HepG2 (cell line): Measurements from ENCODE around the gene PAM16. TPM values are rescaled to one million over a fixed set of nuclear protein-coding genes. Genes with fewer than 3 reads are reported as not detected.
A peak's percentile ranks its signal among the peaks of the same experiment; 100 is the strongest.

Source experiments
- AHR ChIP-seq: IDR thresholded peaks from 2 replicates; pipeline ENCODE4 v1.6.1; 2018; ENCODE audit warnings: missing genetic modification reagents, missing compliant biosample characterization
- ATRX ChIP-seq: sonication (generic); formaldehyde crosslinking; IDR thresholded peaks from 2 replicates; pipeline ENCODE4 v1.4.0; 2020; ENCODE audit warnings: missing genetic modification reagents, borderline replicate concordance
- MED8 ChIP-seq: sonication (generic); formaldehyde crosslinking; IDR thresholded peaks from 2 replicates; pipeline ENCODE4 v1.8.1; 2023; ENCODE audit warnings: mild to moderate bottlenecking, missing genetic modification reagents; ENCODE audit not compliant: insufficient replicate concordance
- NFYC ChIP-seq: IDR thresholded peaks from 2 replicates; pipeline ENCODE4 v1.6.1; 2016; ENCODE audit warnings: missing genetic modification reagents, missing compliant biosample characterization
- NR2F2 ChIP-seq: IDR thresholded peaks from 2 replicates; pipeline ENCODE4 v1.6.1; 2012; ENCODE audit warnings: low read depth, inconsistent platforms, borderline replicate concordance
- SMC3 ChIP-seq: IDR thresholded peaks from 2 replicates; pipeline ENCODE4 v1.6.1; 2011; ENCODE audit warnings: low read length, improper control_type of control experiment
- SRF ChIP-seq: IDR thresholded peaks from 2 replicates; pipeline ENCODE4 v1.6.1; 2011; ENCODE audit warnings: mild to moderate bottlenecking, low read depth, low read length, moderate library complexity
- ZNF724P ChIP-seq: sonication (generic); formaldehyde crosslinking; IDR thresholded peaks from 2 replicates; pipeline ENCODE4 v1.8.0; 2022; ENCODE audit warnings: missing genetic modification reagents, borderline replicate concordance
- ZNF775 ChIP-seq: sonication (generic); formaldehyde crosslinking; IDR thresholded peaks from 2 replicates; pipeline ENCODE4 v1.4.0; 2020; ENCODE audit warnings: missing genetic modification reagents, mild to moderate bottlenecking, moderate library complexity, borderline replicate concordance
- polyA plus RNA-seq, 8 experiments: library from polyadenylated mRNA; depleted of rRNA in 3 of 8; stranded (reverse) in 7 of 8; unstranded in 1 of 8; fragments of >200 nt; fragmentation: Illumina TruSeq in 4 of 8; extraction: Trizol in 4 of 8; gene quantifications; 2 replicates each; pipeline versions ENCODE4 v1.2.1 to v1.2.3, GENCODE V29; 2011 to 2016; ENCODE audit warnings: low read depth in 4 of 8, missing spikeins in 1 of 8, mixed read lengths in 1 of 8; ENCODE audit not compliant: insufficient read depth in 1 of 8
- total RNA-seq, 5 experiments: library from RNA; depleted of rRNA; stranded (reverse); fragments of >200 nt; fragmentation: Illumina TruSeq; extraction: Trizol; gene quantifications; 2 replicates each; pipeline ENCODE4 v1.2.3, GENCODE V29; 2016; ENCODE audit warnings: low read depth in 1 of 5
- TF ChIP-seq, protein P1 (sequence below): sonication (generic); formaldehyde crosslinking; IDR thresholded peaks from 2 replicates; pipeline ENCODE4 v1.4.0; 2020; ENCODE audit warnings: missing genetic modification reagents, low read depth, mild to moderate bottlenecking, borderline replicate concordance
- TF ChIP-seq, protein P2 (sequence below): sonication (generic); formaldehyde crosslinking; IDR thresholded peaks from 2 replicates; pipeline ENCODE4 v1.4.0; 2020; ENCODE audit warnings: missing genetic modification reagents, mild to moderate bottlenecking, borderline replicate concordance
- TF ChIP-seq, protein P3 (sequence below): sonication (generic); formaldehyde crosslinking; IDR thresholded peaks from 2 replicates; pipeline ENCODE4 v1.4.0; 2020; ENCODE audit warnings: missing genetic modification reagents
- TF ChIP-seq, protein P4 (sequence below): sonication (generic); formaldehyde crosslinking; IDR thresholded peaks from 2 replicates; pipeline ENCODE4 v1.5.0; 2020; ENCODE audit warnings: mild to moderate bottlenecking, missing genetic modification reagents, borderline replicate concordance
- TF ChIP-seq, protein P5 (sequence below): sonication (generic); formaldehyde crosslinking; IDR thresholded peaks from 2 replicates; pipeline ENCODE4 v1.8.1; 2023; ENCODE audit warnings: missing genetic modification reagents, inconsistent platforms, borderline replicate concordance
- TF ChIP-seq, protein P6 (sequence below): IDR thresholded peaks from 2 replicates; pipeline ENCODE4 v1.6.1; 2016; ENCODE audit warnings: low read depth

Gene PAM16
- total and polyA plus RNA-seq, 2 of the 13 experiments (the other 11 are each of a cell fraction or from before 2014, with no cell fraction given): 51.5 to 51.8 TPM

DNA sequence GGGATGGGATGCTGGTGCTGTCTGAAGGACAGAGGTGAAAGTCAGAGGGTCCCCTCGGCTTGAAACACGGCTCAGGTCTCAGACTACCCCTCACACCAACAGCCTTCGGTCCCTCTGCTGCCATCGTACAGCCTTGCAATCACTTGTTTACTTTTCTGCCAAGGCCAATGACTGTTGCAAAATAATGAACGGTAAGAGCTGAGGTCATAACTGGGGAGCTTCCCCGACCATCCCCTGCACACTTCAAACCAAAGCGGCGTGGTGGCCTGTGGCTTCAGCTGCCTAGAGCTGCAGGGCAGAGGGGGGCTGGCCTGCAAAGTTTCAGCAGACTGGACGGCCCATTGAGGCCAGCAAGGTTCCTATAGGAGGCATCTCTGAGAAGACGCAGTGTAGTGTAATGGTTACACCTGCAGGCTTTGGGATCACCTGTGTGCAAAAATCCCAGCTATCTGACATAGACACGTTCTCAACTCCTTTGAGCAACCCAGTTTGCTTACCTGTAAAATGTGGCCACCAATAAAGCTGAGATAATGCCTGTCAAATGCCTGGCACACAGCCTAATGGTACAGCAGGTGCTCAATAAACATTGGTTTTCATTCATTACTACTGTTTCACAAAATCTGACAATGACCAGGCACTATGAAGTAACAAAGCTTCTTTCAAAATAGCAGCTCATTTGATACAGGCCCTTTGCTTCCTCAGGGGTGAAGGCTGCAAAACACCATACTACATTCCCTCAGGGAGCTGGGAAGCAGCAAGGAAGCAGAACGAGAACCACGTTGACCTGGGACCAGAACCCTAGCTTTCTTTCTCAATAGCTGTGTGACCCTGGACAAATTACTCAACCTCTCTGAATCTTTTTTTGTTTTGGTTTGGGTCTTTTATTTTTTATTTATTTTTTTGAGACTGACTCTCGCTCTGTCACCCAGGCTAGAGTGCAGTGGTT, 5.0 kb downstream of the PAM16 start (continued):
- TF ChIP-seq, protein P1, sequence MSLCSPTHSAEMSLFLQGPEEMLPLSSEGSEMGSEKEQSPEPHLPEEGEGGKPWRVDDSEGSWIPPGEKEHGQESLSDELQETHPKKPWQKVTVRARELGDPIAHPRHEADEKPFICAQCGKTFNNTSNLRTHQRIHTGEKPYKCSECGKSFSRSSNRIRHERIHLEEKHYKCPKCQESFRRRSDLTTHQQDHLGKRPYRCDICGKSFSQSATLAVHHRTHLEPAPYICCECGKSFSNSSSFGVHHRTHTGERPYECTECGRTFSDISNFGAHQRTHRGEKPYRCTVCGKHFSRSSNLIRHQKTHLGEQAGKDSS: no peak
- TF ChIP-seq ATRX: no peak
- TF ChIP-seq, protein P2, sequence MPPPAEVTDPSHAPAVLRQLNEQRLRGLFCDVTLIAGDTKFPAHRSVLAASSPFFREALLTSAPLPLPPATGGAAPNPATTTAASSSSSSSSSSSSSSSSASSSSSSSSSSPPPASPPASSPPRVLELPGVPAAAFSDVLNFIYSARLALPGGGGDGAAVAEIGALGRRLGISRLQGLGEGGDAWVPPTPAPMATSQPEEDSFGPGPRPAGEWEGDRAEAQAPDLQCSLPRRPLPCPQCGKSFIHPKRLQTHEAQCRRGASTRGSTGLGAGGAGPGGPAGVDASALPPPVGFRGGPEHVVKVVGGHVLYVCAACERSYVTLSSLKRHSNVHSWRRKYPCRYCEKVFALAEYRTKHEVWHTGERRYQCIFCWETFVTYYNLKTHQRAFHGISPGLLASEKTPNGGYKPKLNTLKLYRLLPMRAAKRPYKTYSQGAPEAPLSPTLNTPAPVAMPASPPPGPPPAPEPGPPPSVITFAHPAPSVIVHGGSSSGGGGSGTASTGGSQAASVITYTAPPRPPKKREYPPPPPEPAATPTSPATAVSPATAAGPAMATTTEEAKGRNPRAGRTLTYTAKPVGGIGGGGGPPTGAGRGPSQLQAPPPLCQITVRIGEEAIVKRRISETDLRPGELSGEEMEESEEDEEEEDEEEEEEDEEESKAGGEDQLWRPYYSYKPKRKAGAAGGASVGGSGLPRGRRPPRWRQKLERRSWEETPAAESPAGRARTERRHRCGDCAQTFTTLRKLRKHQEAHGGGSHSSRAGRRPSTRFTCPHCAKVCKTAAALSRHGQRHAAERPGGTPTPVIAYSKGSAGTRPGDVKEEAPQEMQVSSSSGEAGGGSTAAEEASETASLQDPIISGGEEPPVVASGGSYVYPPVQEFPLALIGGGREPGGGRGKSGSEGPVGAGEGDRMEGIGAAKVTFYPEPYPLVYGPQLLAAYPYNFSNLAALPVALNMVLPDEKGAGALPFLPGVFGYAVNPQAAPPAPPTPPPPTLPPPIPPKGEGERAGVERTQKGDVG (CRISPR knock-in tag): 0 out of 2 replicates have a peak, but pooled peaks have one; percentile 22
- TF ChIP-seq, protein P3, sequence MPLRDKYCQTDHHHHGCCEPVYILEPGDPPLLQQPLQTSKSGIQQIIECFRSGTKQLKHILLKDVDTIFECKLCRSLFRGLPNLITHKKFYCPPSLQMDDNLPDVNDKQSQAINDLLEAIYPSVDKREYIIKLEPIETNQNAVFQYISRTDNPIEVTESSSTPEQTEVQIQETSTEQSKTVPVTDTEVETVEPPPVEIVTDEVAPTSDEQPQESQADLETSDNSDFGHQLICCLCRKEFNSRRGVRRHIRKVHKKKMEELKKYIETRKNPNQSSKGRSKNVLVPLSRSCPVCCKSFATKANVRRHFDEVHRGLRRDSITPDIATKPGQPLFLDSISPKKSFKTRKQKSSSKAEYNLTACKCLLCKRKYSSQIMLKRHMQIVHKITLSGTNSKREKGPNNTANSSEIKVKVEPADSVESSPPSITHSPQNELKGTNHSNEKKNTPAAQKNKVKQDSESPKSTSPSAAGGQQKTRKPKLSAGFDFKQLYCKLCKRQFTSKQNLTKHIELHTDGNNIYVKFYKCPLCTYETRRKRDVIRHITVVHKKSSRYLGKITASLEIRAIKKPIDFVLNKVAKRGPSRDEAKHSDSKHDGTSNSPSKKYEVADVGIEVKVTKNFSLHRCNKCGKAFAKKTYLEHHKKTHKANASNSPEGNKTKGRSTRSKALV: no peak
- no peak for TF ChIP-seq MED8 (CRISPR knock-in tag)
- TF ChIP-seq SMC3: peak; percentile 34; the same call in 1 of the 2 replicates
- TF ChIP-seq, protein P4, sequence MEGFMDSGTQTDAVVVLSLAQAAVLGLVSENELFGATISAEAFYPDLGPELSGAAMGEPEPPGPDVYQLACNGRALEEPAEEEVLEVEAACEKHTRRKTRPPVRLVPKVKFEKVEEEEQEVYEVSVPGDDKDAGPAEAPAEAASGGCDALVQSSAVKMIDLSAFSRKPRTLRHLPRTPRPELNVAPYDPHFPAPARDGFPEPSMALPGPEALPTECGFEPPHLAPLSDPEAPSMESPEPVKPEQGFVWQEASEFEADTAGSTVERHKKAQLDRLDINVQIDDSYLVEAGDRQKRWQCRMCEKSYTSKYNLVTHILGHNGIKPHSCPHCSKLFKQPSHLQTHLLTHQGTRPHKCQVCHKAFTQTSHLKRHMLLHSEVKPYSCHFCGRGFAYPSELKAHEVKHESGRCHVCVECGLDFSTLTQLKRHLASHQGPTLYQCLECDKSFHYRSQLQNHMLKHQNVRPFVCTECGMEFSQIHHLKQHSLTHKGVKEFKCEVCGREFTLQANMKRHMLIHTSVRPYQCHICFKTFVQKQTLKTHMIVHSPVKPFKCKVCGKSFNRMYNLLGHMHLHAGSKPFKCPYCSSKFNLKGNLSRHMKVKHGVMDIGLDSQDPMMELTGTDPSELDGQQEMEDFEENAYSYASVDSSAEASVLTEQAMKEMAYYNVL: no peak; the same call in 1 of the 2 replicates
- TF ChIP-seq NFYC (CRISPR knock-in tag): no peak
- TF ChIP-seq, protein P5, sequence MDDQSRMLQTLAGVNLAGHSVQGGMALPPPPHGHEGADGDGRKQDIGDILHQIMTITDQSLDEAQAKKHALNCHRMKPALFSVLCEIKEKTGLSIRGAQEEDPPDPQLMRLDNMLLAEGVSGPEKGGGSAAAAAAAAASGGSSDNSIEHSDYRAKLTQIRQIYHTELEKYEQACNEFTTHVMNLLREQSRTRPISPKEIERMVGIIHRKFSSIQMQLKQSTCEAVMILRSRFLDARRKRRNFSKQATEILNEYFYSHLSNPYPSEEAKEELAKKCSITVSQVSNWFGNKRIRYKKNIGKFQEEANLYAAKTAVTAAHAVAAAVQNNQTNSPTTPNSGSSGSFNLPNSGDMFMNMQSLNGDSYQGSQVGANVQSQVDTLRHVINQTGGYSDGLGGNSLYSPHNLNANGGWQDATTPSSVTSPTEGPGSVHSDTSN (CRISPR knock-in tag): no peak
- TF ChIP-seq, protein P6, sequence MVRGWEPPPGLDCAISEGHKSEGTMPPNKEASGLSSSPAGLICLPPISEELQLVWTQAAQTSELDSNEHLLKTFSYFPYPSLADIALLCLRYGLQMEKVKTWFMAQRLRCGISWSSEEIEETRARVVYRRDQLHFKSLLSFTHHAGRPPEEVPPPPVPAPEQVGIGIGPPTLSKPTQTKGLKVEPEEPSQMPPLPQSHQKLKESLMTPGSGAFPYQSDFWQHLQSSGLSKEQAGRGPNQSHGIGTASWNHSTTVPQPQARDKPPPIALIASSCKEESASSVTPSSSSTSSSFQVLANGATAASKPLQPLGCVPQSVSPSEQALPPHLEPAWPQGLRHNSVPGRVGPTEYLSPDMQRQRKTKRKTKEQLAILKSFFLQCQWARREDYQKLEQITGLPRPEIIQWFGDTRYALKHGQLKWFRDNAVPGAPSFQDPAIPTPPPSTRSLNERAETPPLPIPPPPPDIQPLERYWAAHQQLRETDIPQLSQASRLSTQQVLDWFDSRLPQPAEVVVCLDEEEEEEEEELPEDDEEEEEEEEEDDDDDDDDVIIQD: no peak
- TF ChIP-seq ZNF775 (CRISPR knock-in tag): 0 out of 2 replicates have a peak, but pooled peaks have one; percentile 24
- TF ChIP-seq NR2F2: no peak
- no peak for TF ChIP-seq SRF
- TF ChIP-seq AHR: no peak
- no peak for TF ChIP-seq ZNF724P (CRISPR knock-in tag)
